ENCODE results near the gene UTS2R.
"Not testable (repeated sequence)": the region's sequence is repeated elsewhere in the genome, so short reads cannot be mapped to it uniquely, and the experiment has no call there.

The UTS2R gene

GRCh38 chr17:82380860-82381702 is 9.5 kb downstream of the UTS2R start:
- H3K4me3 ChIP-seq (replicated peaks; ENCODE audit: insufficient read depth, low read length) = no peak overlapping the region
- DNase-seq (ENCODE audit: low read depth in 1 of 2, low spot score in 1 of 2) = no peak

GRCh38 chr17:82381703-82382009 is 10.1 kb downstream of the UTS2R start:
- H3K4me3 ChIP-seq (replicated peaks; ENCODE audit: insufficient read depth, low read length); H3K27ac ChIP-seq (replicated peaks); DNase-seq (ENCODE audit: low read depth in 1 of 2, low spot score in 1 of 2); H3K27me3 ChIP-seq (ENCODE audit: insufficient read depth, poor library complexity, severe bottlenecking): not testable (repeated sequence)

More at GRCh38 chr17:82380860-82381702, 9.5 kb downstream of the UTS2R start:
- Histone ChIP-seq H3K27ac (replicated peaks) (no peak overlapping the region), H3K27me3 (ENCODE audit: insufficient read depth, poor library complexity, severe bottlenecking) (peaks cover under 1% of the 10 kb centered on the region)
- TF ChIP-seq SPI1 (IDR thresholded peaks at IDR 0.05; ENCODE audit: borderline replicate concordance, low read depth) (no peak), CTCF (IDR thresholded peaks at IDR 0.05; ENCODE audit: insufficient read depth, low read length) (no peak), POLR2AphosphoS5 (IDR thresholded peaks at IDR 0.05; ENCODE audit: low read depth) (no peak), REST (IDR thresholded peaks at IDR 0.05; ENCODE audit: insufficient replicate concordance, low read depth) (no peak), GABPA (IDR thresholded peaks at IDR 0.05; ENCODE audit: low read depth) (no peak)

- H3K27ac ChIP-seq (replicated peaks); H3K27me3 ChIP-seq (ENCODE audit: insufficient read depth, poor library complexity, severe bottlenecking); DNase-seq (ENCODE audit: low read depth in 1 of 2, low spot score in 1 of 2); H3K4me3 ChIP-seq (replicated peaks; ENCODE audit: insufficient read depth, low read length): not testable (repeated sequence)
Observed at GRCh38 chr17:82382220-82382932, 10.8 kb downstream of the UTS2R start.

GRCh38 chr17:82382933-82383255 is 11.3 kb downstream of the UTS2R start:
- Histone ChIP-seq H3K4me3 (replicated peaks; ENCODE audit: insufficient read depth, low read length) (no peak overlapping the region), H3K27ac (replicated peaks) (no peak overlapping the region), H3K27me3 (ENCODE audit: insufficient read depth, poor library complexity, severe bottlenecking) (no peaks in the 10 kb centered on the region)
- no peak for DNase-seq (ENCODE audit: low read depth in 1 of 2, low spot score in 1 of 2)
- TF ChIP-seq REST (IDR thresholded peaks at IDR 0.05; ENCODE audit: insufficient replicate concordance, low read depth) (no peak), GABPA (IDR thresholded peaks at IDR 0.05; ENCODE audit: low read depth) (no peak), SPI1 (IDR thresholded peaks at IDR 0.05; ENCODE audit: borderline replicate concordance, low read depth) (no peak), POLR2AphosphoS5 (IDR thresholded peaks at IDR 0.05; ENCODE audit: low read depth) (no peak), CTCF (IDR thresholded peaks at IDR 0.05; ENCODE audit: insufficient read depth, low read length) (no peak)

All from HL-60 (cell line).